Heart right ventricle (tissue), 16 donors: ENCODE results near the gene USB1. TPM values are rescaled to one million over a fixed set of nuclear protein-coding genes. Genes with fewer than 3 reads are reported as not detected.

Source experiments
- ATAC-seq, 8 donors: fragments of 200-7000 bp; cut with Tn5 transposase; one replicate each; pipeline ENCODE4 v1.9.1; 2020; ENCODE audit warnings: mild to moderate bottlenecking in 8 of 8, moderate library complexity in 8 of 8, moderate number of reproducible peaks in 1 of 8
- DNase-seq, 2 donors: peaks; one replicate each; pipeline ENCODE4 v3.0.0-alpha.2; 2020
- H3K27ac ChIP-seq, 10 donors: fragments of 200-600 bp; sonication (generic) in 2 of 10; one replicate each; pipeline versions ENCODE4 v1.5.0 to v1.8.0; 2020 to 2022; ENCODE audit warnings: mild to moderate bottlenecking in 3 of 10
- H3K27me3 ChIP-seq, 7 donors: fragments of 200-600 bp; one replicate each; pipeline ENCODE4 v1.8.0; 2021 to 2022; ENCODE audit warnings: mild to moderate bottlenecking in 2 of 7
- H3K36me3 ChIP-seq, 9 donors: fragments of 200-600 bp; sonication (generic) in 1 of 9; one replicate each; pipeline versions ENCODE4 v1.5.0 to v1.8.0; 2020 to 2022; ENCODE audit warnings: mild to moderate bottlenecking in 2 of 9
- H3K4me1 ChIP-seq, 9 donors: fragments of 200-600 bp; sonication (generic) in 1 of 9; one replicate each; pipeline versions ENCODE4 v1.5.0 to v1.8.0; 2020 to 2022; ENCODE audit warnings: mild to moderate bottlenecking in 4 of 9
- H3K4me3 ChIP-seq, 10 donors: fragments of 200-600 bp; sonication (generic) in 2 of 10; one replicate each; pipeline versions ENCODE4 v1.5.0 to v1.8.0; 2020 to 2022; ENCODE audit warnings: mild to moderate bottlenecking in 7 of 10, moderate library complexity in 2 of 10
- H3K9me3 ChIP-seq, 11 donors: fragments of 200-600 bp in 10 of 11; sonication (generic) in 2 of 11; one replicate each; pipeline versions ENCODE4 v1.5.0 to v1.8.0; 2013 to 2022; ENCODE audit warnings: mild to moderate bottlenecking in 2 of 11, control low read depth in 1 of 11, moderate library complexity in 1 of 11
- CTCF ChIP-seq, 9 donors: fragments of 200-600 bp; sonication (generic) in 2 of 9; IDR thresholded peaks; one replicate each; pipeline versions ENCODE4 v1.5.0 to v1.8.0; 2021 to 2022; ENCODE audit warnings: antibody characterized with exemption in 9 of 9, mild to moderate bottlenecking in 5 of 9, moderate library complexity in 1 of 9
- WGBS, 2 donors: extraction: QIAGEN DNeasy Blood & Tissue Kit; methylation state at CpG; one replicate each; pipeline ENCODE4 v1.1.7; 2013; ENCODE audit warnings: inconsistent platforms in 1 of 2; 5-methylcytosine and 5-hydroxymethylcytosine counted together
- intact Hi-C, 10 donors: fragments of 100-400 bp; cut with DNase I; formaldehyde crosslinking; loops; one replicate each; pipeline versions ENCODE4 v1.11.1 to v1.14.2; 2022
- polyA plus RNA-seq, 2 donors: library from polyadenylated mRNA; stranded (reverse); fragments of 200-250 nt; gene quantifications; one replicate each; pipeline ENCODE4 v1.2.3, GENCODE V29; 2013
- total RNA-seq, 10 donors: library from RNA; stranded (reverse); fragmentation: NEBNext Ultra II Directional in 3 of 10; extraction: Animal tissue kit (Norgen Biotek cat#: 25700) in 3 of 10; gene quantifications; one replicate each; pipeline versions ENCODE4 v1.2.1 to v1.2.4, GENCODE V29; 2021 to 2023
- donor health status: Arrhythmogenic right ventricular cardiomyopathy.
- donor health status: ischemic (EF 13 %, LVEDD 7.1; RV severe dilation, severe dysfunction).
- donor health status: healthy with polysubstance abuse.
- donor health status: DM: no; HTN: yes; CAD: no.
- donor health status: DM: no; HTN: no; CAD: no.
- donor health status: ischemic (EF 25% LVEDD 6.9; RV normal size, moderate dysfunction).
- donor health status: ischemic (EF 25% LVEDD 5.7; RV mildly dilated, moderate dysfunction).
- donor health status: healthy.
- donor health status: DM: yes; HTN: yes; CAD: no.
- donor health status: Ischemic cardiomyopathy.
- donor health status: ischemic (EF 35%, LVEDD 5.7; RV mildly dilated, moderate dysfunction).
- donor health status: nonischemic (EF 11% LVEDD 7.7; RV severe dilation, severe dysfunction).
- donor health status: DM: yes; HTN: yes; CAD: no.
- donor health status: PGD.
- donor health status: ischemic (EF 29% LVEDD 5.4; RV normal size, mild dysfunction).
- donor health status: nonischemic (EF 23%, LVEDD 6.1; RV moderate dilation, normal function).

Gene USB1
- total and polyA plus RNA-seq, 12 donors, result 21.1 to 44.3 (median 31.5) TPM

DNA sequence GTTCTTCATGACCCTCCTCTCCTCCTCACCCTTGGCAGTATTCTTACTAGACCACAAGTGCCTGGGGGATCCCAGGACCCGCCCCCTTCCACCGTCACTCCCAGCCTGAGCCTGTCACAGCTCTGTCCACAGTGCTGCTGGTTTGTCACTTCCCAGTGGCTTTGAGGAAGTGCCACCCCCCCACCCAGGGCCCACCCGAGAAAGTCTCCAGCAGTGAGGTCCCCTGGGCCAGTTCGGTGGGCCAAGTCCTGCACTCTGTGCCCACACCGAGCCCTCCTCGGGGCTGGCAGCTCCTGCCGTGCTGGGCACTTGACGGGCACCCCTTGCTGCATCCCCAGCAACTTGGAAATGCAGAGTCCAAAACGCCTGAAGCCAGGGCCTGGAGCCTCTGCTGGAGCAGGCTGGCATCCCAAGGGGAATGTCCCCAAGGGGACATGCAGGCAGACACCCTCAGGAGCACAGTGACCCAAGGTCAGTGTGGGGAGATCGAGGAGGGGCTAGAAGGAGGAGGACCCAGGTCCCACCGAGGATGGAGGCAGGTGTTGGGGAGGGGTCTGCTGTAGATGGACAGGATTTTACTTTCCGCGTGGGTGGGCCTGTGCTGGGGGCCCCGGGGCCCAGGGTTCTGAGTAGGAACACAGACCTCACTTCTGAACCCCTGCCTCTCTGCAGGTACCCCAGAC lies 39.9 kb downstream of the USB1 start:
- ATAC-seq (no peak), DNase-seq (no peak)
- Histone ChIP-seq H3K9me3 (no peaks in the 10 kb centered on the region), H3K27me3 (no peaks in the 10 kb centered on the region), H3K36me3 (peaks cover 0 to 89% (median 31%) of the 10 kb centered on the region in 9 donors), H3K4me1 (peaks cover 0 to 17% (median 9%) of the 10 kb centered on the region in 9 donors), H3K27ac (no peak overlapping the region), H3K4me3 (no peak overlapping the region)
- no peak for TF ChIP-seq CTCF (IDR thresholded peaks at IDR 0.05)
- WGBS, 2 donors, result 78 to 81% methylated on average over 14 of the region's 14 CpGs
- intact Hi-C loops, result no loop called here

GRCh38 chr16:58041628-58041955 lies 40.4 kb downstream of the USB1 start:
- Histone ChIP-seq H3K9me3 (no peaks in the 10 kb centered on the region), H3K4me1 (peaks cover 0 to 17% (median 9%) of the 10 kb centered on the region in 9 donors), H3K27ac (no peak overlapping the region), H3K36me3 (peaks cover 0 to 89% (median 31%) of the 10 kb centered on the region in 9 donors), H3K27me3 (no peaks in the 10 kb centered on the region), H3K4me3 (no peak overlapping the region)
- ATAC-seq, result no peak
- intact Hi-C loops, result no loop called here
- WGBS, 2 donors, result 91 to 96% methylated on average over 18 of the region's 18 CpGs
- DNase-seq, result no peak
- no peak for TF ChIP-seq CTCF (IDR thresholded peaks at IDR 0.05)

DNA sequence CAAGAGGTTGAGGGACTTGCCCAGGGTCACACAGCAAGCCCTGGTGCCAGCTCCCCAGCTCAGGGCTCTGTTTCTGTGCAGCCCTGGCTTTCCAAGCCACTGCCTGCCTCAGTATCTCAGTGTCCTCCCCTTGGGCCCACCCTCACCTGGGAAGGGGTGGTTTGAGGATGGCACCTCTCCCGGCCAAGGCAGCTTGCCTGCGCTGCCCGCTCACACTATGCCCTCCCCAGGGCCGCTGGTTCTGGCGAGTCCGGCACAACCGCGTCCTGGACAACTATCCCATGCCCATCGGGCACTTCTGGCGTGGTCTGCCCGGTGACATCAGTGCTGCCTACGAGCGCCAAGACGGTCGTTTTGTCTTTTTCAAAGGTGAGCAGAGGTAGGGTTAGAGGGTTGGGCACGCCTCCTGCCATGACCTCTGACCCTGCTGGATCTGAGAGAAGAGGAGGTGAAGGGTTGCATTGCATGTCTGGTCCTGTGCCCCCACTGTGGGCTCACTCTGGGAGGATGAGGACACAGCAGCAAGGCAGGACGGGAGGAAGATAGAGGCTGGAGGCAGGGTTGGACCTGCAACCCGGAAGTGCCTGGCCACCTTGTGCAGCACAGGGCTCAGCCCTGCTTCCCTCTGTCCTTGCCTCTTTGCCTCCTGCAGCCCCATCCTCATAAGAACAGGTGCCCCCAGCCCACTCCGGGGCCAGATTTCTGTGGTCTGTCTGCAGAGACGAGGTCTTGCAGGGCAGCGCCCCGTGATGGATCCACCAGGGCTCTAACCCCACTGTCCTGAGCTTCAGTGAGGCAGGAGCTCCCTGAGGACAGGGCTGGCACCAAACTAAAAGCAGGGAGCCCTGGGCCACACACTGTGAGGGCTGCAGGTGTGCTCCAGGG lies 41.0 kb downstream of the USB1 start:
- no peaks in the 10 kb centered on the region for H3K9me3 ChIP-seq
- H3K27ac ChIP-seq, result no peak overlapping the region
- H3K4me3 ChIP-seq, result no peak overlapping the region
- TF ChIP-seq CTCF (IDR thresholded peaks at IDR 0.05), result no peak
- no peak for DNase-seq
- H3K27me3 ChIP-seq, result no peaks in the 10 kb centered on the region
- H3K4me1 ChIP-seq, result peaks cover 4 to 22% (median 14%) of the 10 kb centered on the region in 9 donors
- ATAC-seq, result no peak
- WGBS, 2 donors, result 94 to 95% methylated on average over 22 of the region's 22 CpGs
- H3K36me3 ChIP-seq, result peaks cover 0 to 87% (median 31%) of the 10 kb centered on the region in 9 donors
- intact Hi-C loops, result no loop called here

- H3K27me3 ChIP-seq, result no peaks in the 10 kb centered on the region
- H3K9me3 ChIP-seq, result no peaks in the 10 kb centered on the region
- ATAC-seq (no peak), DNase-seq (no peak)
- intact Hi-C loops, result no loop called here
- peaks cover 0 to 79% (median 31%) of the 10 kb centered on the region in 9 donors for H3K36me3 ChIP-seq
- no peak for TF ChIP-seq CTCF (IDR thresholded peaks at IDR 0.05)
- H3K27ac ChIP-seq, result no peak overlapping the region
- 92 to 95% methylated on average over 16 of the region's 16 CpGs for WGBS, 2 donors
- peaks cover 4 to 28% (median 18%) of the 10 kb centered on the region in 9 donors for H3K4me1 ChIP-seq
- H3K4me3 ChIP-seq, result no peak overlapping the region
Observed at GRCh38 chr16:58042886-58043515, 41.8 kb downstream of the USB1 start.
